ENCODE measurements around the gene BCLAF1. TPM values are rescaled to one million over a fixed set of nuclear protein-coding genes. Genes with fewer than 3 reads are reported as not detected.

BCLAF1 gene
- total and polyA plus RNA-seq, 2 of the 8 experiments (the other 6 are each of a cell fraction or from before 2014, with no cell fraction given), result 30.5 to 230 TPM

- no peak overlapping the region for H3K14ac ChIP-seq (ENCODE audit: insufficient read length)
- peak overlapping the region; percentile 42; the same call in 1 of the 2 replicates for H2AK5ac ChIP-seq (ENCODE audit: low read depth, low read length)
- H2AFZ ChIP-seq (ENCODE audit: low read length), result no peak overlapping the region
- no peak overlapping the region for H3K23ac ChIP-seq (ENCODE audit: insufficient read length)
- H3K9me3 ChIP-seq (ENCODE audit: insufficient read depth in 2 of 2, low read depth in 1 of 2, low read length in 1 of 2), result no peaks in the 10 kb centered on the region
- no peak overlapping the region for H3K4ac ChIP-seq (replicated peaks; ENCODE audit: insufficient read length, low read depth, low read length)
- H2BK15ac ChIP-seq (ENCODE audit: low read length), result no peak overlapping the region
- H3K27me3 ChIP-seq (replicated peaks in 1 of 4; ENCODE audit: control insufficient read depth in 3 of 4, extremely low read depth in 1 of 4, insufficient read depth in 3 of 4, low read length in 3 of 4), result no peaks in the 10 kb centered on the region; a peak in 1 of 7 replicates
- no peak overlapping the region for H4K8ac ChIP-seq (ENCODE audit: extremely low read depth, insufficient read depth, low read length)
- no peaks in the 10 kb centered on the region for H3K36me3 ChIP-seq (ENCODE audit: control insufficient read depth in 2 of 4, insufficient read depth in 4 of 4, low read length in 3 of 4)
- H2BK12ac ChIP-seq (ENCODE audit: low read depth, low read length), result no peak overlapping the region
- no peaks in the 10 kb centered on the region; a peak in 1 of 7 replicates for H3K4me1 ChIP-seq (replicated peaks in 1 of 4; ENCODE audit: control insufficient read depth in 3 of 4, insufficient read depth in 4 of 4, low read length in 3 of 4)
- H4K20me1 ChIP-seq (replicated peaks in 1 of 2; ENCODE audit: control insufficient read depth in 1 of 2, insufficient read depth in 2 of 2, low read length in 2 of 2), result no peaks in the 10 kb centered on the region
- no peak overlapping the region for H4K91ac ChIP-seq (replicated peaks; ENCODE audit: insufficient read length, low read length)
- no peaks in the 10 kb centered on the region for H3K23me2 ChIP-seq (ENCODE audit: low read depth, low read length)
- H3K4me3 ChIP-seq (ENCODE audit: extremely low read depth in 1 of 4, insufficient read depth in 2 of 4, low read depth in 3 of 4, low read length in 4 of 4), result no peak overlapping the region
- no peak overlapping the region for H2BK5ac ChIP-seq (ENCODE audit: low read depth, low read length)
- no peak overlapping the region for H2BK120ac ChIP-seq (replicated peaks; ENCODE audit: low read depth, low read length)
- no peak overlapping the region for H3K18ac ChIP-seq (ENCODE audit: extremely low read depth, low read length)
- TF ChIP-seq JUND (IDR thresholded peaks at IDR 0.05; ENCODE audit: low read length), result no peak
- WGBS, 2 experiments (ENCODE audit: extremely low coverage in 1 of 2, insufficient coverage in 1 of 2, insufficient read length in 1 of 2, insufficient replicate concordance in 2 of 2, low coverage in 1 of 2, low lambda C conversion rate in 2 of 2, missing lambda C conversion rate in 1 of 2), result 94% methylated on average over 13 of the region's 13 CpGs; no CpG with 5 or more reads in 1 of the 2 experiments
- ChIA-PET CTCF (ENCODE audit: partially characterized antibody) (interaction anchor here (0.8 to 2.8 kb wide), 13 partner anchors 10 to 311 kb away, joined by 3 to 12 read pairs (median 4); no protein-coding TSS in a partner anchor), POLR2A (ENCODE audit: partially characterized antibody) (interaction anchor here (0.7 to 2.9 kb wide), 2 partner anchors 12 to 44 kb away, joined by 3 to 10 read pairs; partner anchors contain the start of gene BCLAF1)
- no peak overlapping the region for H3K27ac ChIP-seq (ENCODE audit: low read depth, low read length)
- no peak overlapping the region for H2BK20ac ChIP-seq (ENCODE audit: low read length)
- H3K9ac ChIP-seq (replicated peaks in 1 of 4; ENCODE audit: extremely low read depth in 1 of 4, low read depth in 3 of 4, low read length in 3 of 4), result no peak overlapping the region
- H3K56ac ChIP-seq (replicated peaks; ENCODE audit: insufficient read length, low read depth, low read length), result no peak overlapping the region
- H3K79me1 ChIP-seq (ENCODE audit: low read depth, low read length), result no peaks in the 10 kb centered on the region
- H3K79me2 ChIP-seq (ENCODE audit: control insufficient read depth in 1 of 2, insufficient read depth in 2 of 2, low read length in 2 of 2), result no peaks in the 10 kb centered on the region
- H3K4me2 ChIP-seq (ENCODE audit: insufficient read depth in 1 of 2, low read depth in 2 of 2, low read length in 2 of 2), result no peak overlapping the region
- DNase-seq (ENCODE audit: low read depth in 1 of 2, low spot score in 2 of 2) (no peak), FAIRE-seq (no peak)
- no peak overlapping the region for H4K5ac ChIP-seq (ENCODE audit: insufficient read length, low read depth, low read length)
Measured at GRCh38 chr6:136334465-136334846, 44.8 kb upstream of the BCLAF1 start.

All from H1 (cell line).